Measurements from ENCODE around the gene TCF7L1. TPM values are rescaled to one million over a fixed set of nuclear protein-coding genes. Genes with fewer than 3 reads are reported as not detected.
"Not testable (repeated sequence)": the region's sequence is repeated elsewhere in the genome, so short reads cannot be mapped to it uniquely, and the experiment has no call there.

The TCF7L1 gene
- polyA plus RNA-seq, 1 donor (not counting 4 experiments of a cell fraction or from before 2014, with no cell fraction given) = 1.0 TPM

DNA sequence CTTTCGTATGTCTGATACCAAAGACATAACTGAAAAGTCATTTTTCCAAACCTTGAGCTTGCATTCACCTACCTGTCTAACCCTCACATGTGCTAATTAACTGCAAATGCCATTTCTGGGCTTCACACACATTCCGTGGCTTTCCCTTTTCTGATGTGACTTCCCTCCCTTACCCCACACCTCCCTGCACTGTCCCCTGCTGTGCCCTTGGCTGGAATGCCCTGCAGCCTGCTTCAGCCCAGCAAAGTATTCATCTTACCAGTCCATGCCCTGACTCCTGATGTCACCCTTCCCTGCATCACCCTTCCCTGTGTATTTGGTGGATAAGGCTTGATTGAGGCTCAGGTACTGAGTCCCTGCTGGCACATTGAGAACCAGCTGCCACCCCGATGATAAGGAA lies 209.0 kb downstream of the TCF7L1 start:
- H3K27me3 ChIP-seq (ENCODE audit: control insufficient read depth, extremely low read depth, insufficient read depth, low read length) = no peaks in the 10 kb centered on the region
- H2AFZ ChIP-seq (ENCODE audit: control insufficient read depth, low read length) = no peak overlapping the region
- dilution Hi-C loops (cut with MboI; ENCODE audit: extremely low pct_ligation_motif_present, low sequenced_read_pairs) = no loop called here
- H3K27ac ChIP-seq (ENCODE audit: control insufficient read depth, insufficient read depth, low read length) = no peak overlapping the region
- H3K4me3 ChIP-seq (ENCODE audit: control insufficient read depth in 2 of 3, extremely low read depth in 1 of 3, insufficient read depth in 2 of 3, low read depth in 1 of 3, low read length in 3 of 3) = no peak overlapping the region
- H3K36me3 ChIP-seq (ENCODE audit: control insufficient read depth in 2 of 2, extremely low read depth in 1 of 2, insufficient read depth in 2 of 2, low read length in 2 of 2) = peaks cover 20 to 25% of the 10 kb centered on the region in 2 experiments
- no peaks in the 10 kb centered on the region for H3K9me1 ChIP-seq (ENCODE audit: control insufficient read depth, extremely low read depth, insufficient read depth, low read length)
- no peak for DNase-seq (ENCODE audit: low read depth, low spot score)
- no peaks in the 10 kb centered on the region for H3K4me1 ChIP-seq (ENCODE audit: control insufficient read depth, extremely low read depth, insufficient read depth, low read length)
- no peaks in the 10 kb centered on the region for H3K9me3 ChIP-seq (ENCODE audit: control insufficient read depth, low read depth, low read length)
- H4K20me1 ChIP-seq (ENCODE audit: control insufficient read depth, extremely low read depth, insufficient read depth, low read length) = no peaks in the 10 kb centered on the region
- TF ChIP-seq, protein P1, sequence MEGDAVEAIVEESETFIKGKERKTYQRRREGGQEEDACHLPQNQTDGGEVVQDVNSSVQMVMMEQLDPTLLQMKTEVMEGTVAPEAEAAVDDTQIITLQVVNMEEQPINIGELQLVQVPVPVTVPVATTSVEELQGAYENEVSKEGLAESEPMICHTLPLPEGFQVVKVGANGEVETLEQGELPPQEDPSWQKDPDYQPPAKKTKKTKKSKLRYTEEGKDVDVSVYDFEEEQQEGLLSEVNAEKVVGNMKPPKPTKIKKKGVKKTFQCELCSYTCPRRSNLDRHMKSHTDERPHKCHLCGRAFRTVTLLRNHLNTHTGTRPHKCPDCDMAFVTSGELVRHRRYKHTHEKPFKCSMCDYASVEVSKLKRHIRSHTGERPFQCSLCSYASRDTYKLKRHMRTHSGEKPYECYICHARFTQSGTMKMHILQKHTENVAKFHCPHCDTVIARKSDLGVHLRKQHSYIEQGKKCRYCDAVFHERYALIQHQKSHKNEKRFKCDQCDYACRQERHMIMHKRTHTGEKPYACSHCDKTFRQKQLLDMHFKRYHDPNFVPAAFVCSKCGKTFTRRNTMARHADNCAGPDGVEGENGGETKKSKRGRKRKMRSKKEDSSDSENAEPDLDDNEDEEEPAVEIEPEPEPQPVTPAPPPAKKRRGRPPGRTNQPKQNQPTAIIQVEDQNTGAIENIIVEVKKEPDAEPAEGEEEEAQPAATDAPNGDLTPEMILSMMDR (optimal IDR thresholded peaks at IDR 0.05 in 1 of 3, IDR thresholded peaks at IDR 0.05 in 1 of 3, conservative IDR thresholded peaks at IDR 0.05 in 1 of 3; ENCODE audit: extremely low read depth in 1 of 3, insufficient read depth in 2 of 3, low read length in 3 of 3) = no peak
- no peak for TF ChIP-seq EZH2 (IDR thresholded peaks at IDR 0.05; ENCODE audit: low read length)
- H3K9ac ChIP-seq (ENCODE audit: control insufficient read depth, extremely low read depth, insufficient read depth, low read length) = no peak overlapping the region
- no peaks in the 10 kb centered on the region for H3K79me2 ChIP-seq (ENCODE audit: control insufficient read depth, insufficient read depth, low read length)
- H3K4me2 ChIP-seq (ENCODE audit: control insufficient read depth, extremely low read depth, insufficient read depth, low read depth, low read length) = no peak overlapping the region
- no peak for FAIRE-seq

DNA sequence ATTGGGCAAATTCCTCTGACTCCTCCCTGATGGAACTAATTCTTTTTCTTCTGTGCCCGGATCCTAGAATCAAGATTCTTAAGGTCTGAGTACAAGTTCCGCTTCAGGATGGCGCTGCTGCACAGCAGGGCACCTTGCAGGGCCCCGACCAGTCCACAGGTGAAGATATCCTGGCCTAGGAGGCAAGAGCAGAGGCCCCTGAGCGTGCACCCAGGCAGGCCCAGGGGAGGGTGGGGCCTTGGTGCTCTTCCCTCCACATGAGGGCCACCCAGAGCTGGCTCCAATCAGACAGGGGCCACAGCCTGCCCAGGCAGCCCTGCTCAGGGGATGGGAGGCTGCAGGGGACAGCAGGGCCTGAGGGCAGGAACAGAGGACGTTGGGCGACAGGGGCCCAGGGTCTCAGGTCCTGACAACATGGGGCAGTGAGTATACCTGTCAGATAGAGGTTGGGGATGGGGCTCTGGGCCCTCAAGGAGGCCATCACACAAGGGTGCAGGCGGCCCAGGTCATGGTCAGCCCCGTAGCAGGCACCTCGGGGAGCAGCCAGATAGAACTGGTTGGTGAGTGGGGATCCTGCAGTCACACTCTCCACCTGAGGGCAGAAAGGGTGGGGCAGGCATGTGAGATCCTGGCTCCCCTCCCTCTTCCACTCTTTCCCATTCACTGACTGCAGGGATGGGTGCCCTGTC lies 210.2 kb downstream of the TCF7L1 start:
- H3K36me3 ChIP-seq (ENCODE audit: control insufficient read depth in 2 of 2, extremely low read depth in 1 of 2, insufficient read depth in 2 of 2, low read length in 2 of 2) = peaks cover 23 to 33% of the 10 kb centered on the region in 2 experiments
- FAIRE-seq; H3K79me2 ChIP-seq (ENCODE audit: control insufficient read depth, insufficient read depth, low read length); H4K20me1 ChIP-seq (ENCODE audit: control insufficient read depth, extremely low read depth, insufficient read depth, low read length); H3K9me1 ChIP-seq (ENCODE audit: control insufficient read depth, extremely low read depth, insufficient read depth, low read length); H3K27me3 ChIP-seq (ENCODE audit: control insufficient read depth, extremely low read depth, insufficient read depth, low read length); dilution Hi-C loops (cut with MboI; ENCODE audit: extremely low pct_ligation_motif_present, low sequenced_read_pairs); H3K4me3 ChIP-seq (ENCODE audit: control insufficient read depth in 2 of 3, extremely low read depth in 1 of 3, insufficient read depth in 2 of 3, low read depth in 1 of 3, low read length in 3 of 3); DNase-seq (ENCODE audit: low read depth, low spot score); H3K27ac ChIP-seq (ENCODE audit: control insufficient read depth, insufficient read depth, low read length); H3K4me2 ChIP-seq (ENCODE audit: control insufficient read depth, extremely low read depth, insufficient read depth, low read depth, low read length); H3K9me3 ChIP-seq (ENCODE audit: control insufficient read depth, low read depth, low read length); H2AFZ ChIP-seq (ENCODE audit: control insufficient read depth, low read length); H3K9ac ChIP-seq (ENCODE audit: control insufficient read depth, extremely low read depth, insufficient read depth, low read length); H3K4me1 ChIP-seq (ENCODE audit: control insufficient read depth, extremely low read depth, insufficient read depth, low read length): not testable (repeated sequence)

Data from keratinocyte (primary cell).